GM12891 (cell line): Measurements from ENCODE around the gene LRRC59.

Experiments used
- DNase-seq: peaks from one replicate; pipeline ENCODE4 v3.0.0; 2011; ENCODE audit warnings: low spot score; ENCODE audit not compliant: insufficient read length
- FAIRE-seq: peaks from 2 replicates; lab custom pipeline; 2011; peaks lifted over from hg19 to GRCh38; lab: Jason Lieb, UNC
- PAX5 ChIP-seq: IDR thresholded peaks from 2 replicates; pipeline ENCODE4 v1.6.1; 2011; ENCODE audit warnings: low read length, moderate library complexity, mild to moderate bottlenecking; ENCODE audit not compliant: insufficient read depth, severe bottlenecking
- POLR2A ChIP-seq: IDR thresholded peaks from 2 replicates; pipeline ENCODE4 v1.6.1; 2011; ENCODE audit warnings: low read depth, low read length, control low read depth
- POLR2AphosphoS5 ChIP-seq: IDR thresholded peaks from 2 replicates; pipeline ENCODE4 v1.6.1; 2011; ENCODE audit warnings: low read depth, low read length, control low read depth
- POU2F2 ChIP-seq: IDR thresholded peaks from 2 replicates; pipeline ENCODE4 v1.6.1; 2011; ENCODE audit warnings: low read depth, mild to moderate bottlenecking, control low read depth, low read length, moderate library complexity
- SPI1 ChIP-seq: IDR thresholded peaks from 2 replicates; pipeline ENCODE4 v1.6.1; 2011; ENCODE audit warnings: low read depth, low read length, control low read depth
- TAF1 ChIP-seq: IDR thresholded peaks from 2 replicates; pipeline ENCODE4 v1.6.1; 2011; ENCODE audit warnings: low read depth, low read length, control low read depth

Gene LRRC59

GRCh38 chr17:50352693-50353599, 44.4 kb downstream of the LRRC59 start:
- FAIRE-seq, result no peak
- TF ChIP-seq POLR2AphosphoS5 (no peak), TAF1 (no peak), SPI1 (no peak), POLR2A (0 out of 2 replicates have a peak, but pooled peaks have one; percentile 23)
- no peak for DNase-seq

GRCh38 chr17:50352072-50352692, 45.1 kb downstream of the LRRC59 start:
- no peak for DNase-seq
- FAIRE-seq, result no peak
- no peak for TF ChIP-seq SPI1
- no peak for TF ChIP-seq POU2F2
- no peak for TF ChIP-seq POLR2AphosphoS5
- no peak for TF ChIP-seq TAF1
- no peak for TF ChIP-seq PAX5
- TF ChIP-seq POLR2A, result no peak

- FAIRE-seq, result no peak
- TF ChIP-seq POLR2A (no peak; the same call in 1 of the 2 replicates), POU2F2 (no peak)
- no peak for DNase-seq
Observed at GRCh38 chr17:50350733-50351132, 46.6 kb downstream of the LRRC59 start.

- DNase-seq (no peak), FAIRE-seq (no peak)
- no peak for TF ChIP-seq TAF1
- TF ChIP-seq PAX5, result no peak
- TF ChIP-seq SPI1, result no peak
- TF ChIP-seq POU2F2, result no peak
- no peak for TF ChIP-seq POLR2A
- no peak for TF ChIP-seq POLR2AphosphoS5
Observed at GRCh38 chr17:50349243-50349600, 48.1 kb downstream of the LRRC59 start.

DNA sequence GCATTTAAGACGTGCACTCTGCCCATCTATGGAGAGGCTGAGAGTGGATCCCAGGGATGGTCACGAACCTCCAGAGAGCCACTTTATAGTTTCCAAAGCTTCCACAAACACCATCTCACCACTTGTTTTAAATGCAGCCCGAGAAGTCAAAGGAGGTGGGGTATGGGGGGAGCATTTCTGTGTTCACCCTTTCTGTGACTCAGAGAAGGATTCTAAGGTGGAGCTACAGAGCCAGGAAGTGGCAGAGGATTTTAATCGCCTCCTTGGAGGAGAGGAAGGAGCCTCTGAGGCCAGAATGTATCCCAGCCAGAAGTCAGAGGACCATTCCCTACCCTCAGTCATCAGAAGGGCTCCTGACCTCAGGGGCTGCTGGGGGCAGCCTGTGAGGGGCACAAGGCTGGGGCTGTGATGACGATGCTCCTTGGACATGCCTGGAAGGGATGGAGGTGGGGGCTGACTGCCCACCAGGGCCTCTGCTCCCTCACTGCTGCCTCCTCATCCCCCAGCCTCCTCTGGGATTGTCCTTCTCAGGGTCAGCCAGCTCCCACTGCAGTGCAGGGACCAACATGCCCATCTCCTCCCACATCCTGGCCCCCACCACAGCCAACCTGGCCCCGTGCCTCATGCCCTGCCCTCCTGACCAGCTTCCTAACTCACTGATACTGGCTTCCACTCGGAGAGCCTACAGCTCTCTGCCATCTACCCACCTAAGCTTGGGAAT, 48.6 kb downstream of the LRRC59 start:
- no peak for TF ChIP-seq SPI1
- TF ChIP-seq POLR2AphosphoS5, result no peak; the same call in 1 of the 2 replicates
- no peak for TF ChIP-seq PAX5
- no peak for TF ChIP-seq POU2F2
- TF ChIP-seq TAF1, result no peak
- no peak for TF ChIP-seq POLR2A
- FAIRE-seq (no peak), DNase-seq (no peak)

- no peak for FAIRE-seq
- DNase-seq, result no peak
- TF ChIP-seq POLR2AphosphoS5 (no peak), POLR2A (no peak), POU2F2 (no peak), TAF1 (no peak), PAX5 (no peak), SPI1 (no peak)
Observed at GRCh38 chr17:50347894-50348291, 49.4 kb downstream of the LRRC59 start.

- DNase-seq, result no peak
- no peak for TF ChIP-seq SPI1
- TF ChIP-seq POLR2AphosphoS5, result no peak
- TF ChIP-seq POLR2A, result no peak
- no peak for TF ChIP-seq PAX5
- TF ChIP-seq POU2F2, result no peak
- no peak for TF ChIP-seq TAF1
- no peak for FAIRE-seq
Observed at GRCh38 chr17:50347117-50347893, 50.0 kb downstream of the LRRC59 start.

DNA sequence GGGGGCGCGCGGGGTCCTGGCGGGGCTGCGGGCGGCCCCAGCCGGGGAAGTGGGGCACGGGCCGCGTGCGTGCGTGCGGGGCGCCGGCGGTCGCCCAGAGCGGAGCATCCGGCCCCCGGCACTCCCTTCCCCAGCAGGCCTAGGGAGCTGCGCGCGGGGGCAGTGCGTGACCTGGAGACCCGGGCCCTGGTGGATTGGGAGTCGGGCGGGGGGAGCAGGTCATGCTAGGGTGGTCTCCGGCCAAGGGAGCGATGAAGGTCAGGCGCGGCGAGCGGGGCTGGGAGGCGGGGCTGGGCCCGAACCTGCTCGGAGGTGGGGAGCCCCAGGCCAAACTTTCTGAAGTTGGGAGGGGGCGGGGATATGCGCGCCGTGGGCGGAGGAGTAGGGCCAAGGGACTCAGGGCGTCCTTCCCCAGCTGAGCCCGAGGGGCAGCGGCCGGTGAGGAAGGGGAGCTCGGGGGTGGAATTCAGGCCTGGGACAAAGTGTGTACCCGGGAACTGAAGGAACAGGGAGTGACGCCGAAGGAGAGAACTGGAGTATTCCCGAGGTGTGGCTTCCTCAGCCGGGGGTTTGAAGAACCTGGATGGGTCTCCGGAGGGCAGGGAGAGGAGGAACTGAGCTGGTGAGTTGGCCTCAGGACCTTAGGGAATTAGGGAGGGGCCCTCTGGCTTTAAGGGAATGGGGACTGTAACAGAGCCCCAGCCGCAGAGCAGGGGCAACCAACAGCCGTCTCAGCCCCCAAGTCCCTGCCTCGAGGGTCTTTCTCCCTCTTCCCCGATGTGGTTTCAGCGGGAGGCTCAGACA, 50.8 kb downstream of the LRRC59 start:
- FAIRE-seq, result no peak
- peak; percentile 13; the same call in 1 of the 2 replicates for TF ChIP-seq POU2F2
- TF ChIP-seq PAX5, result no peak
- peak; percentile 67 for DNase-seq
